Activated CD8-positive, alpha-beta memory T cell treated with anti-CD3 and anti-CD28 coated beads for 48 hours (primary cell): Measurements from ENCODE around the gene PSMB2.
"Not testable (repeated sequence)": the region's sequence is repeated elsewhere in the genome, so short reads cannot be mapped to it uniquely, and the experiment has no call there.

Source experiments
- DNase-seq, 3 experiments: peaks; one replicate each; pipeline ENCODE4 v3.0.0-alpha.2; 2020; ENCODE audit warnings: low read depth in 2 of 3, low spot score in 2 of 3

The PSMB2 gene

GRCh38 chr1:35594005-35594760 is 47.1 kb downstream of the PSMB2 start:
- DNase-seq: no peak

GRCh38 chr1:35592991-35593769 is 48.1 kb downstream of the PSMB2 start:
- no peak for DNase-seq

- no peak for DNase-seq
Observed at GRCh38 chr1:35591211-35591610, 50.1 kb downstream of the PSMB2 start.

GRCh38 chr1:35590476-35591040 is 50.8 kb downstream of the PSMB2 start:
- no peak for DNase-seq

- DNase-seq: no peak
Observed at GRCh38 chr1:35589516-35590427, 51.6 kb downstream of the PSMB2 start.

GRCh38 chr1:35588197-35588910 is 53.0 kb downstream of the PSMB2 start:
- no peak for DNase-seq

GRCh38 chr1:35587736-35588135 is 53.6 kb downstream of the PSMB2 start:
- DNase-seq: no peak

- DNase-seq: no peak
Observed at GRCh38 chr1:35586808-35587207, 54.5 kb downstream of the PSMB2 start.

- DNase-seq: not testable (repeated sequence)
Observed at GRCh38 chr1:35585805-35586204, 55.5 kb downstream of the PSMB2 start.

- DNase-seq: no peak
Observed at GRCh38 chr1:35585281-35585680, 56.0 kb downstream of the PSMB2 start.

GRCh38 chr1:35581621-35582020 is 59.7 kb downstream of the PSMB2 start:
- DNase-seq: not testable (repeated sequence)

- no peak for DNase-seq
Observed at GRCh38 chr1:35580949-35581388, 60.4 kb downstream of the PSMB2 start.

GRCh38 chr1:35577071-35577998 is 64.0 kb downstream of the PSMB2 start:
- DNase-seq: peak; percentile 40 to 45 (median 44)

- DNase-seq: not testable (repeated sequence)
Observed at GRCh38 chr1:35576766-35577070, 64.6 kb downstream of the PSMB2 start.

GRCh38 chr1:35576061-35576765 is 65.1 kb downstream of the PSMB2 start:
- no peak for DNase-seq

- no peak for DNase-seq
Observed at GRCh38 chr1:35575416-35575958, 65.8 kb downstream of the PSMB2 start.

GRCh38 chr1:35574655-35575415 is 66.5 kb downstream of the PSMB2 start:
- DNase-seq: no peak
